RPMI8226 (cell line): ENCODE data around the gene RNF34.

Experiments
- DNase-seq: peaks from one replicate; pipeline ENCODE4 v3.0.0-alpha.2; 2015

Gene RNF34

GRCh38 chr12:121468499-121468801 is 68.5 kb downstream of the RNF34 start:
- DNase-seq = no peak

DNA sequence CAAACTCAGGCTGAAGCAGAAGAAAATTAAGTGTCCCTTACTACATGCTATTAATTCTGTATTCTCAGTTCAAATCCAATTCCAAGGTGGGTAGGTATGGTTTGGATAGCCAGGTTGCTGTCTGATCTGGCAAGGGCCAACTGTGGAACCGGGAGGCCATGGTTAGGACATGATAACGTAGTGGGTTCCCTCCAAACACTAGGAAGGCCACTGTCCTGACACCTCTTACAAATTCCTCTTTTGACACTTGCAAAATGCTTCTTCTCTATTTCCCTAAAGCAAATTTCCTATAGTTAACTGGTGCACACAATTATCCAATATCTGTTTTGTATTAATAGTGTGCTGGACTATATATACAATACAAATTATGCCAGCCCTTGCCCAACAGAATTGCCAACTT is 70.8 kb downstream of the RNF34 start:
- DNase-seq = no peak

- no peak for DNase-seq
Observed at GRCh38 chr12:121472150-121472905, 72.4 kb downstream of the RNF34 start.
